ENCODE data around the gene CEND1. TPM values are rescaled to one million over a fixed set of nuclear protein-coding genes. Genes with fewer than 3 reads are reported as not detected.

The CEND1 gene
- total RNA-seq, 1 experiment from 2014 or later, result 0.81 TPM

DNA sequence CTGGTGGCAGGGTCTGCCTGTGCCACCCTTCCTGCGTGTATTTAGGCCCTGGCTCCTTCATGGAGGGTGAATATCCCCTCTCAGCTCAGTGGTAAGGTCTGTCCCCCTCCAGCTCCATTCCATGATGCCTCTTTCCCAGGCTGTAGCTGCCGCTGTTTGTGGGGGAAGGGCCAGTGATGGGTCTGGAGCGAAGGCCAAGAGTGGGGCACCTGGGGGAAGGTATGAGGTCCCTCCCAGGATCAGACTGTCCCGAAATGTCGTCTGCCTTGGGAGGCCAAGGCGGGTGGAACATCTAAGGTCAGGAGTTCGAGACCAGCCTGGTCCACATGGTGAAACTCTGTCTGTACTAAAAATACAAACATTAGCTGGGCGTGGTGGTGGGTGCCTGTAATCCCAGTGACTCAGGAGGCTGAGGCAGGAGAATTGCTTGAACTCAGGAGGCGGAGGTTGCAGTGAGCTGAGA lies 44.0 kb upstream of the CEND1 start:
- Histone ChIP-seq H4K20me1 (ENCODE audit: control insufficient read depth, insufficient read depth, insufficient read length) (no peaks in the 10 kb centered on the region), H2BK12ac (ENCODE audit: insufficient read length, low read depth, low read length) (no peak overlapping the region), H3K23ac (ENCODE audit: insufficient read length, low read depth, low read length) (no peak overlapping the region), H3K9ac (ENCODE audit: extremely low read depth, insufficient read length, low read length) (no peak overlapping the region), H4K91ac (ENCODE audit: insufficient read length, low read depth, low read length) (no peak overlapping the region), H2BK120ac (ENCODE audit: low read depth, low read length, poor library complexity, severe bottlenecking) (no peak overlapping the region), H3K23me2 (ENCODE audit: insufficient read length, low read depth, low read length, poor library complexity, severe bottlenecking) (peaks cover 25% of the 10 kb centered on the region), H3T11ph (ENCODE audit: low read length) (no peak overlapping the region), H3K27ac (ENCODE audit: insufficient read length, low read depth, low read length) (no peak overlapping the region), H3K79me2 (ENCODE audit: insufficient read depth, low read length) (no peaks in the 10 kb centered on the region), H2AK5ac (ENCODE audit: insufficient read length, low read length) (no peak overlapping the region), H3K79me1 (ENCODE audit: insufficient read depth, low read depth, low read length, poor library complexity, severe bottlenecking) (no peaks in the 10 kb centered on the region), H3K9me3 (ENCODE audit: control insufficient read depth, low read depth, low read length) (no peaks in the 10 kb centered on the region), H3K4ac (ENCODE audit: low read depth, low read length) (no peak overlapping the region), H3K56ac (ENCODE audit: insufficient read length, low read depth, low read length) (no peak overlapping the region), H3K27me3 (ENCODE audit: insufficient read depth, low read length) (peaks cover 9% of the 10 kb centered on the region; the same call in 1 of the 2 replicates), H3K18ac (ENCODE audit: insufficient read length, low read depth, low read length) (no peak overlapping the region), H3K14ac (ENCODE audit: insufficient read depth, low read length) (no peak overlapping the region), H2BK15ac (ENCODE audit: low read depth, low read length) (no peak overlapping the region), H4K5ac (ENCODE audit: insufficient read length, low read depth, low read length) (no peak overlapping the region), H3K4me2 (ENCODE audit: insufficient read depth, insufficient read length, low read length) (peak overlapping the region; percentile 57), H2BK20ac (ENCODE audit: low read depth, low read length, poor library complexity, severe bottlenecking) (no peak overlapping the region), H2BK5ac (ENCODE audit: insufficient read length, low read length) (no peak overlapping the region), H4K8ac (replicated peaks; ENCODE audit: insufficient read length, low read depth, low read length) (no peak overlapping the region), H2AFZ (ENCODE audit: low read length) (no peak overlapping the region), H3K4me1 (ENCODE audit: insufficient read depth, low read length) (no peaks in the 10 kb centered on the region; the same call in 1 of the 2 replicates)
- Mint-ChIP-seq H3K4me1 (peaks cover 23 to 37% of the 10 kb centered on the region in 2 experiments), H3K4me3 (peak overlapping the region; percentile 65 to 79), H3K27me3 (ENCODE audit: low read depth) (peaks cover 22% of the 10 kb centered on the region), H3K27ac (no peak overlapping the region), H3K9me3 (no peaks in the 10 kb centered on the region), H3K36me3 (ENCODE audit: insufficient read depth in 1 of 3, low read depth in 3 of 3) (peaks cover 8 to 31% (median 22%) of the 10 kb centered on the region in 3 experiments; a peak in 6 of 7 replicates)
- no peak for TF ChIP-seq CTCF (conservative IDR thresholded peaks at IDR 0.05)
- no CpG with 5 or more reads among the region's 9 CpGs for WGBS (ENCODE audit: extremely low coverage, insufficient read length, low lambda C conversion rate)
- no peak for DNase-seq

Measured in H9 (cell line).